ENCODE results near the gene KRT8. TPM values are rescaled to one million over a fixed set of nuclear protein-coding genes. Genes with fewer than 3 reads are reported as not detected.

KRT8 gene
- total RNA-seq, 3 donors from 2014 or later (not counting 1 experiment from before 2014, with no cell fraction given) = 0.24 to 0.25 TPM; not detected in 1

DNA sequence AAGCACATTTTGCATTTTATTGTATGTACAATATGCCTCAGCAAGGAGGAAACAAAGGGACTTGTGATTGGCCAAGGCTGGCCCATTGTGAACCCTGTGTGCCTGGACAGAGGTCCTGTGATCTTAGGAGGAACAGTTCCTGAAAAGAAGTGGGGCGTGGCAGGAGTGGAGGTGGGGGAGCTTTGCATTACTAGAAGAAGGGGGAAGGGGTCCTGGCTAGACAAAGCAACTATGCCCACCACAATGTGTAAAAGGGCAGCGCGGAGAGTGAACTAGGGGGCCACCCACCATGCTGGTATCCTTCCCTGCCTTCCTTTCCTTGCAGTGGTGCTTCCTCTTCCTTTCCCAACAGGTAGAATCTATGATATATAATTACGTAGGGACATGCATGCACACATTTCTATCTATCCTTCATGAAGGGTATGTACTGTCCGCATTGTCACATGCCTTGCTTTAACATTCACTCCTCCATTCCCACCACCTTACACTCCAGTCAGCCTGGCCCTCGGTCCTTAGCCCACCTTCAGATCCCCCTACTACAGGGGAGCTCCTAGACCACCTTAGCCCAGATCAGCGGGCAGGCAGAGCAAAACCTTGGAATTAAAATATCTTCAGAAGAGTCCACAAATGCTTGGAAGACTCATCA is 12.5 kb downstream of the KRT8 start:
- H3K4me3 Mint-ChIP-seq = no peak overlapping the region
- peaks cover 0 to 2% of the 10 kb centered on the region in 2 donors for H3K9me3 Mint-ChIP-seq
- ATAC-seq (no peak), DNase-seq (no peak)
- Histone ChIP-seq H3K9me3 (ENCODE audit: control insufficient read depth, insufficient read depth, low read length) (no peaks in the 10 kb centered on the region), H3K4me3 (ENCODE audit: low read length) (no peak overlapping the region), H3K27me3 (ENCODE audit: control insufficient read depth, insufficient read depth, low read length) (peaks cover 2% of the 10 kb centered on the region), H3K36me3 (ENCODE audit: control insufficient read depth, insufficient read depth, low read length) (no peaks in the 10 kb centered on the region), H3K4me1 (ENCODE audit: control insufficient read depth, insufficient read depth, low read length) (no peaks in the 10 kb centered on the region), H3K27ac (ENCODE audit: low read length) (no peak overlapping the region)
- WGBS (ENCODE audit: insufficient coverage) = 87% methylated on average over 7 of the region's 7 CpGs
- TF ChIP-seq, protein P1, sequence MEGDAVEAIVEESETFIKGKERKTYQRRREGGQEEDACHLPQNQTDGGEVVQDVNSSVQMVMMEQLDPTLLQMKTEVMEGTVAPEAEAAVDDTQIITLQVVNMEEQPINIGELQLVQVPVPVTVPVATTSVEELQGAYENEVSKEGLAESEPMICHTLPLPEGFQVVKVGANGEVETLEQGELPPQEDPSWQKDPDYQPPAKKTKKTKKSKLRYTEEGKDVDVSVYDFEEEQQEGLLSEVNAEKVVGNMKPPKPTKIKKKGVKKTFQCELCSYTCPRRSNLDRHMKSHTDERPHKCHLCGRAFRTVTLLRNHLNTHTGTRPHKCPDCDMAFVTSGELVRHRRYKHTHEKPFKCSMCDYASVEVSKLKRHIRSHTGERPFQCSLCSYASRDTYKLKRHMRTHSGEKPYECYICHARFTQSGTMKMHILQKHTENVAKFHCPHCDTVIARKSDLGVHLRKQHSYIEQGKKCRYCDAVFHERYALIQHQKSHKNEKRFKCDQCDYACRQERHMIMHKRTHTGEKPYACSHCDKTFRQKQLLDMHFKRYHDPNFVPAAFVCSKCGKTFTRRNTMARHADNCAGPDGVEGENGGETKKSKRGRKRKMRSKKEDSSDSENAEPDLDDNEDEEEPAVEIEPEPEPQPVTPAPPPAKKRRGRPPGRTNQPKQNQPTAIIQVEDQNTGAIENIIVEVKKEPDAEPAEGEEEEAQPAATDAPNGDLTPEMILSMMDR (IDR thresholded peaks at IDR 0.05) = no peak
- H3K27me3 Mint-ChIP-seq (ENCODE audit: low read depth in 2 of 2) = peaks cover 9 to 14% of the 10 kb centered on the region in 2 donors
- H3K4me1 Mint-ChIP-seq = no peaks in the 10 kb centered on the region
- no peaks in the 10 kb centered on the region for H3K36me3 Mint-ChIP-seq
- intact Hi-C loops (cut with micrococcal nuclease) = no loop called here
- H3K27ac Mint-ChIP-seq = no peak overlapping the region

GRCh38 chr12:52891044-52891443 is 13.8 kb downstream of the KRT8 start:
- intact Hi-C loops (cut with micrococcal nuclease) = no loop called here
- Histone ChIP-seq H3K36me3 (ENCODE audit: control insufficient read depth, insufficient read depth, low read length) (no peaks in the 10 kb centered on the region), H3K9me3 (ENCODE audit: control insufficient read depth, insufficient read depth, low read length) (no peaks in the 10 kb centered on the region), H3K27ac (ENCODE audit: low read length) (no peak overlapping the region), H3K27me3 (ENCODE audit: control insufficient read depth, insufficient read depth, low read length) (peaks cover 2% of the 10 kb centered on the region), H3K4me1 (ENCODE audit: control insufficient read depth, insufficient read depth, low read length) (no peaks in the 10 kb centered on the region), H3K4me3 (ENCODE audit: low read length) (no peak overlapping the region)
- peaks cover 9 to 14% of the 10 kb centered on the region in 2 donors for H3K27me3 Mint-ChIP-seq (ENCODE audit: low read depth in 2 of 2)
- H3K36me3 Mint-ChIP-seq = no peaks in the 10 kb centered on the region
- no peak overlapping the region for H3K27ac Mint-ChIP-seq
- H3K9me3 Mint-ChIP-seq = peaks cover 0 to 2% of the 10 kb centered on the region in 2 donors
- no peaks in the 10 kb centered on the region for H3K4me1 Mint-ChIP-seq
- WGBS (ENCODE audit: insufficient coverage) = no CpG with 5 or more reads among the region's 2 CpGs
- DNase-seq (no peak), ATAC-seq (no peak)
- no peak overlapping the region for H3K4me3 Mint-ChIP-seq
- TF ChIP-seq, protein P1 (IDR thresholded peaks at IDR 0.05) = no peak

DNA sequence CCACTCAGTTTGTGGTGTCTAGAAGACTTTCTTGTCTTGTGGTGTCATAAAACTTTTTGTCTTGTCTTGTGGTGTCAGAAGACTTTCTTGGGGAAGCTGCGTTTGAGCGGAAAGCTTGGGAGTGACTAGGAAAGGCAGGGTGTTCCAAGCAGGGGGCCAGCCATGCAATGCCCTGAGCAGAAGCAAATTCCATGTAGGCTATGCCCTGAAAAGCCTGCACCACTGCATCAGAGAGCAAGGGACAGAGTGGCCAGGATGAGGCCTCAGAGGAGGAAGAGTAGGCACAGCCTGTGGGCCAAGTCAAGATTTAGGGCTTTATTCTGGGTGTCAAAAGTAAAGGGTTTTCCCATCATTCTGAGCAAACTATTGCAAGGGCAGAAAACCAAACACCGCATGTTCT is 14.5 kb downstream of the KRT8 start:
- no peak for DNase-seq
- peaks cover 2% of the 10 kb centered on the region for H3K27me3 ChIP-seq (ENCODE audit: control insufficient read depth, insufficient read depth, low read length)
- Mint-ChIP-seq H3K27me3 (ENCODE audit: low read depth in 2 of 2) (peaks cover 9 to 14% of the 10 kb centered on the region in 2 donors), H3K9me3 (peaks cover 0 to 2% of the 10 kb centered on the region in 2 donors), H3K36me3 (no peaks in the 10 kb centered on the region), H3K4me3 (no peak overlapping the region), H3K27ac (no peak overlapping the region), H3K4me1 (no peaks in the 10 kb centered on the region)
- intact Hi-C loops (cut with micrococcal nuclease) = no loop called here
- TF ChIP-seq, protein P1 (IDR thresholded peaks at IDR 0.05) = no peak
- ATAC-seq = no peak
- no peak overlapping the region for H3K4me3 ChIP-seq (ENCODE audit: low read length)
- H3K27ac ChIP-seq (ENCODE audit: low read length) = no peak overlapping the region
- H3K9me3 ChIP-seq (ENCODE audit: control insufficient read depth, insufficient read depth, low read length) = no peaks in the 10 kb centered on the region
- H3K36me3 ChIP-seq (ENCODE audit: control insufficient read depth, insufficient read depth, low read length) = no peaks in the 10 kb centered on the region
- WGBS (ENCODE audit: insufficient coverage) = 93% methylated on average over 3 of the region's 3 CpGs
- no peaks in the 10 kb centered on the region for H3K4me1 ChIP-seq (ENCODE audit: control insufficient read depth, insufficient read depth, low read length)
